AML-193 (cell line): ENCODE measurements around the gene RPS21.

Experiments
- DNase-seq, 2 experiments: peaks; one replicate each; lab custom pipeline; 2025; lab: John Stamatoyannopoulos, UW

RPS21 gene

DNA sequence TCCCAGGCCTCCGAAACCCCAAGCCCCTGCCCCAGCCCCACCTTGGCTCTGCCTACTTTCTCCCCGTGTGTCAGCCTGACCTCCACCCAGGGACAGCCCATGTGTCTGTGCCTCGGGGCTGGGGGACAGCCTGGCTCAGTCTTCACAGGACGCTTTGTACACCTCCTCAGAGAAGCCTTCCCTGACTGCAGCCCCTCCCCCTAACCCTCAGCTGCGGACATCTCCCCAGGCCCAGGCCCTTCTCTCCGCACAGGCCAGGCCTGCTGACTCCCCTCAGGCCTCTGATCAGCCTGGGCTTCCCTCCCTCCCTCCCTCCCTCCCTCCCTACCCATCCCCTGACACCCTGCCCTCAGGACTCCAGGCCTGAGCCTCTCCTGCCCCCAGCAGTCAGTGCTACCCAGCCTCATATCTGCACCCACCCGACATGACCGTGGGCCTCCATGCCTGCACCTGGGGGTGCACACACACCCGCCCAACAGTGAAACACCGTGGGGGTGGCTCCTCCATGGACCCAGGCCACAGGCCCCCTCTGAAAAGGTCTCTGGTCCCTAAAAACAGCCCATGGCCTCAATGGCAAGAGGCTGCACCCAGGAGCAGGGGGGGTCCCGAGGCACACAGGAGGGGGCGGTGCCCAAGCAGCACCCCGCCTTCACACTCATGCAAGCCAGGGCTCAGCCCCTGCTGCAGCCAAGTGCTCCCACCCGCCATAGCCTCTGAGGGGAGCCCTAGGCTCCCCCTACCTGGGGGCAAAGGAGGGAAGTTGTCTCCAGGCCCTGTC lies 32.7 kb upstream of the RPS21 start:
- DNase-seq = no peak

GRCh38 chr20:62354811-62355341 lies 32.0 kb upstream of the RPS21 start:
- no peak for DNase-seq

DNA sequence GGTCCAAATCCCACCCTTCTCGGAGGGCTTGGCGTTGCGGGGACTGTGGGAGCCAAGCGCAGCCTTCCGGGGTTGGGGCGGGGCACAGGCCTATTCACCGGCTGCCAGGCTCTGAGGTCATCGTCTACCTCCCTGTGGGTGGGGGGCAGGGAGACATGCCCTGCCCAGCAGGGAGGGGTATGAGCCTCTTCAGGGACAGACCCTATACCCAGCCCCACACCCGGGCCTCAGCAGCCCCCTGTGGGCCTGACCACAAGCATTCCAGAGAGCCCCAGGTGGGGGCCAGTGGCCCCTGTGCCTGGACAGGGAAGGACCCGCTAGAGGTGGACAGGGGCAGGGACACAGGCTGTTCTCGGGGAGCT lies 31.4 kb upstream of the RPS21 start:
- no peak for DNase-seq

- DNase-seq = no peak
Measured at GRCh38 chr20:62355878-62356588, 30.9 kb upstream of the RPS21 start.

DNA sequence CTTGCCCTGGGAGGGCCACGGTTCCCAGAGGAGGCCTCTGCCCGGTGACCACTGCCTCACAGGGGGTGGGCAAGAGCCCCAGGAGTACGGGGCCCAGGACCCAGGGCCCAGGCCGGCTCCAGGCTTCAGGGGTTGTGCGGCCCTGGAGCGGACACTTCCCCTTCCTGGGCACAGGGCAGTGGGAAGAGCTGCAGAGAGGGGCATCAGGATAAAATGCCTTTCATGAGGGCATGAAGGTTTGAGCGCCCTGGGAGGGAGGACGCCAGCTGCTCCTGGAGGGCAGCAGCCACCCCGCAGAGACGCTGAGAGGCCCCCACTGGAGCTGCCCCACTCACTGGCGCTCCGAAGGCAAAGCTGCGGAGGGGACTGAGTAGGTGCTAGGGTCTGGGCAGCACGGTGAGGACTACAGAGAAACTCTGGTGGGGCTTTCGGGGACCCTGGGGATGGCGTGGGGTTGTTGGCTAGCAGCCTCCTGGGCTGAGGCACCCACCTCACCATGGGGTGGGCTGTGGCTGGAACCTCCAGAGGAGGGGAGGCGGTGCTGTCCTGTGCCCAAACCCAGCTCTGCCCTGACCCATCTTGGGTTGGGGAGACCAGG lies 30.2 kb upstream of the RPS21 start:
- no peak for DNase-seq

- no peak for DNase-seq
Measured at GRCh38 chr20:62357187-62357667, 29.7 kb upstream of the RPS21 start.

GRCh38 chr20:62357681-62358080 lies 29.2 kb upstream of the RPS21 start:
- no peak for DNase-seq

GRCh38 chr20:62358171-62359042 lies 28.5 kb upstream of the RPS21 start:
- no peak for DNase-seq

DNA sequence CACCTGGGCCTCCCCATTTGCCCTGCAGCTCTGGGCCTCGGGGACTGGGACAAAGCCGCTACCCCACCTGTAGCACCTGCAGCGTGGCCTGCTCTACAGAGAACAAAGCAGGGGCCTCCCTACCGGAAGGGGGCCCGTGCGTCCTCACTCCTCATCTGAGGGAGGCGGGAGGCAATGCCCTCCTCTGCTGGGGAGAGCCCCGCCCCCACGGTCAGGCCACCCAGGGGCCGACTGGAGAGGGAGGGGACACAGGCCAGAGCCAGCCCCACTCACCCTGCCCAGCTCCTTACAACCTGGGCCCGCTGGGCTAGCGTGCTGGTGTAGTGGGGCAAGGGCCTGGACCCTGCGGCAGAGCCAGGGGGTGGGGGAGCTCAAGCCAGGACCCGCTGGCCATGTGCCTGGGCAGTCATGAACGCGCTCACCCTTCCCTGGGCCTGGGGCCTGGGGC lies 27.8 kb upstream of the RPS21 start:
- no peak for DNase-seq

DNA sequence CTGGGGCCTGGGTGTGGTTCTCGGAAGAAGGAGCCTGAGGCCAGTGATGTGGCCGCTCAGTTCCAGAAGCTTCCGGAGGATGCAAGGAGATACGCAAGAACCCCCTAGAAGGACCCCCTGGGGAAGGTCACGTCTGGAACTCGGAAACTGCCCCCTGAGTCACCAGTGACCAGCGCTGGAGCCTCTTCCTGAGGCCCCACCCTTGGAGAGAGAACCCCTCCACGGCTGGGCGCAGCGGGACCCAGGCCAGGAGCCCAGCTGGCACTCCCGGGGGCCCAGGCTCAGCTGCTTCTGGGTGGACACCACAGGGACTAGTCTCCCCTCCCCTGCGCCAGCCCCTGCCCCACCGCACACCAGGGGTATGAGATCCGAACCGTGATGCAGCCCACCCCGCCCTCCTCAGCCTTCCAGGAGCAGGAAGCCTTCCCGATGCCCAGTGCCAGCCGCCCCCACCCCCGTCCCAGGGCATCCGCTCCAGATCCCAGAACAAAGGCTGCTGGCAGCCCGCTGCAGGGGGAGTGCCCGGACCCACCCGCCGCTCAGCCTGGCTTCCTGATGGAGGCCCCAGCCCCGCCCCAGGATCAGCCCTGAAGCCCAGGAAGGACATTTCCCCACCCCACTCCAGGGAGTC lies 27.3 kb upstream of the RPS21 start:
- DNase-seq = no peak

DNA sequence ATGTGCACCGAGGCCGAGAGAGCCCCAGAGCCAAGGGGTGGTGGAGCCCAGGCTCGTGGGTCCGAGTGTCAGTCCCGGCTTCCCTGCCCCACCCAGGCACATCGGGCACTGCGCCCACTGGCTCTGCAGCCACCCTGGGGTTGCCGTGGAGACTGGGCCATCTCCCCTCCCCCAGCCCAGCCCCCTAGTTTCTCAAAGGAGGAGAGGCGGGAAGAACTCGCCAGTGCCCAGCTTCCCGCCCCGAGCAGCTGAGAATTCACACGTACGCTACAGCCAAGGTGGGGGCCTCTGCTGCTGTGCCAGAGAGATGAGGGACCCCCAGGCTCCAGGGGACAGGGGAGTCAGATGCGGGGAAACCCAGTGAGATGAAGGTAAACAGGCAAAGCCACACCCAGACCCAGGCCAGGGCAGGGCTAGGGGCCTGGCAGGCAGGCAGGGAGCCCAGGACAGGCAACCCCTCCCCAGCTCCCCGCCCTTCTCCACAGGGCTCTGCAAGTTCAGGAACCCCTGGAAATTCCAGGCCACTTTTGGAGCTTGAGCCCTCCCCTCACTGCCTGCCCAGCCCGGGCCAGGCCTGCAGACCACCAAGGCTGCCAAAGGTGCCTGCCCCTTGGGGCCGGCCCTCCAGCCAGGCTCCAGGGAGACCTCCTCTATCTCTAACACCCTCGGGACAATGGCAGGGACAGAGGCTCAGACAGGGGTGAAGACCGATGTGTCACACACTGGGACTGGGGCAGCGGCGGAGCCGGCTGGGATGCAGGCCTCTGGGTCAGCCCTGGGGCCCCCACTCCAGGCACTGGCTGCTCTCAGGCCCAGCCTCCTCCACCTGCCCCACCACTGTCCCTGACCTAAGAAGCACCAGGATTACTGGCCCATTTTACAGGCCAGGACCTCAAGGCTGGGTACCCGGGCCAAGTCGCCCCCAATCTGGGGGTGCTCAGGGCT lies 25.8 kb upstream of the RPS21 start:
- DNase-seq = no peak

DNA sequence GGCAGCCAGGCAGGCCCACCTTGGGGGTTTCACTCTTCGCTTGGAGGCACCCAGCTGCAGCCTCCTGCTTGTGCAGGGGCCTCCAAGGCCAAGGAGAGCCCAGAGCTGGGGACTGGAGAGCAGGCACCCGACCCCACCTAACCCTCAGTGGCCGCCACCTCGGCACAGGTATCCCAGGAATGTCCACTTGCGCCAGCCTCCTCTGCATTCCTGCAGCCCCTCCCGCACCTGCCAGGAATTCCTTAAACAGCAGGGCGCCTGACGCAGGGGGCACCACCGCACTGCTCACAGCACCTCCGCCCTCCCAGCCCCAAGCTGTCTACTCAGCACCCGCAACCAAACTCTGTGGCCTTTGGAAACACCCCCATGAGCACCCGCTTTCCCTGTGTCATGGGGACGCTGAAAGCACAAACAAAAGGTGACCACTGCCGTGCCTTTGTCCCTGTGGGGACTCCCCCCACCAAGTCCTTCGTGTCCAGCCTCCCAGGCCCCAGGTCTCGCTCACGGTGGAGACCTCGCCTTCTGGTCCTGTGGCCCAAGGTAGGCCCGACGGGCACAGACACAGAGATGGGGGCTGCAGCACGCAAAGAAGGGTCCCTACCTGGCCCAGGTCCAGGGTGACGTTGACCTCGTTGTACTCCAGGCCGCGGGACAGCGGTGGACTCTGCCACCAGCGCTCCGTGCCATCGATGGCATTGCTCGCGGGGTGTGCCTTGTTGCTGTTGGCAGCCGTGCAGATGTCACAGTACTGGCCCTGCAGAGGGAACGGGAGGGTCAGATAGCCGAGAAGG lies 24.9 kb upstream of the RPS21 start:
- no peak for DNase-seq

GRCh38 chr20:62362590-62362940 lies 24.3 kb upstream of the RPS21 start:
- no peak for DNase-seq

GRCh38 chr20:62362991-62363919 lies 23.6 kb upstream of the RPS21 start:
- DNase-seq = no peak

DNA sequence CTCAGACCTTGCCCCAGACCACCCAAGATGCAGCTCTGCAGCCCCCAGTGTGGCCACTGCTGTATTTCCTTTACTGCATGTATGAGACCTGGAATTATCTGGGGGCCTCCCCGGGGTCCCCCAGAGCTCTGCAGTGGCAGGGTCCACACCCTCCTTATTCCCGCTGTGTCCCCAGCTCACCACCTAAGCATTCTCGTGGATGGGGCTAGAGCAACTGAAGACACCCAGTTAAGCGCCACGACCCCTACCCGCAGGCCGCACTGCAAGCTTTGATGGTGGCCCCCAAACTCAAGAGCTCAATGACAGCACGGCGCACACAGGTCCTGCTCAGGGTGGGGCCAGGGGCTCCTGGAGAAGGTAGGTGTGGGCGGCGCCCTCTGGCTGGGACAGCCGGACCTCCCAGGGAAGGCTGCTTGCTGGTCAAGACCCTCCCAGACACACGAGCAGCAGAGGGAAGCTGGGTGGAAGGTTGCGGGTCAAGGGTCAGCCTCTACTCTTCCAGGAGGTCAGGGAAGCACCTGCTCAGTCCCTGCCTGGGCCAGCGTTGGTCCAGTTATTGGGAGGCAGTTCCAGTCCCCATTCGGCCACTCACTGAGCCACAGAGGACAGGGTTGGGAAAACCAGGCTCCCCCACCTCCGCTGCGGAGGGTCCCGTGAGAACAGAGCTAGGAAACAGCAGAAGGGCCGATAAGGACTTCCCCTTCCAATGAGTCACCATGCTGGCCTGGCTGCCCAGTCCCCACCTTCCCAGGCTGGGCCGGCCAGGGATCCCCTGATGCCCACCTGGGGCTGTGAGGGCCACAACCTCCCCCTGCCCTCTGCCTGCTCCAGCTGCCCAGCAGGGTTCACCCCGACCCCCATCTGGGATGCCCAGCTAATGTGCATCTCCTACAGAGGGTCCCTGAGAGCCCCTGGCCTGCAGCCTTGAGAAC lies 22.7 kb upstream of the RPS21 start:
- no peak for DNase-seq

DNA sequence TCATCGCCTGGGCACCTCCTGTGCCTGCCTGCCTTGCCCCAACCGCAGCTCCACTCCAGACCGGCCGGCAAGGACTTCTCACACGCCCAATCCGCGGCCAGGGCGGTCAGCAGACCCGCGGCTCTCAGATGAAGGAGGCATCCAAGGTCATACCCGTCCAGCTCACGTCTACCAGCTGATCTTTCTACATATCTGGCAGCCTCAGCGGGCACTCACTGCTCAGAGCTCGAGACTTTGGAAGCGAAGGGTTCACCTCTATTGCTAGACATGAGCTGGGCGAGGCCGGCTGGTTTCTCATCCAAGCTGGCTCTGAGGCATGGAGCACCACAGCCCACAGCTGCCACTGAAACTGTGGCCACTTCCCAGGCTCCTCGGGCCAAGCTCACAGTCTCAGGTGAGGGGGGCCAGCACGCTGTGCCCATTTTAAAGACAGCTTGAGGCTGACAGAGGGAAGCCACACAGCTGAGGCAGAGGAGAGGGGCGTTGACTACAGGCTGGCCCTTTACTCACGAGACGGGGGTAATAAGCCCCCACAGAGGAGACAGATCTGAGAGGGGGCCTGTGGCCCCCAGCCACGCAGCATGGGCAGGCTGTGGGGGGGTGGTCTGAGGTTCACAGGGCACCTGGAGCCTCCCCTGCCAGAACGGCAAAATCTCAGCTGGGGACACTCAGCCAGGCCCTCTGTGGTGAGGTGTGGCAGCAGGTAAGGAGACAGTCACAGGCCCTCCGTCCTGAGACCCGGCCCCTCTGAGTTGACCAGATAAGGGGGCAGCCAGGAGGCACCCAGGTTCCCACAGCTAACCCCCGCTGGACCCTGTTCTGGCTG lies 21.8 kb upstream of the RPS21 start:
- DNase-seq = no peak
